Measurements from ENCODE around the gene LSMEM2.
"Not testable (repeated sequence)": the region's sequence is repeated elsewhere in the genome, so short reads cannot be mapped to it uniquely, and the experiment has no call there.

The LSMEM2 gene

GRCh38 chr3:50278880-50279224 is at the start of gene LSMEM2:
Gene LSMEM2 (plus strand): TSS chr3:50279087. CDS start chr3:50279114, 27 bp downstream.
- DNase-seq (ENCODE audit: low read depth in 2 of 2): no peak

GRCh38 chr3:50229490-50229889 is 49.4 kb upstream of the LSMEM2 start:
- DNase-seq (ENCODE audit: low read depth in 2 of 2): no peak

- DNase-seq (ENCODE audit: low read depth in 2 of 2): no peak
Observed at GRCh38 chr3:50230104-50230793, 48.6 kb upstream of the LSMEM2 start.

- DNase-seq (ENCODE audit: low read depth in 2 of 2): no peak
Observed at GRCh38 chr3:50230794-50231125, 48.1 kb upstream of the LSMEM2 start.

- no peak for DNase-seq (ENCODE audit: low read depth in 2 of 2)
Observed at GRCh38 chr3:50231581-50231980, 47.3 kb upstream of the LSMEM2 start.

GRCh38 chr3:50232303-50232702 is 46.6 kb upstream of the LSMEM2 start:
- no peak for DNase-seq (ENCODE audit: low read depth in 2 of 2)

GRCh38 chr3:50233176-50233575 is 45.7 kb upstream of the LSMEM2 start:
- no peak for DNase-seq (ENCODE audit: low read depth in 2 of 2)

- DNase-seq (ENCODE audit: low read depth in 2 of 2): peak; percentile 96 to 98
Observed at GRCh38 chr3:50235716-50236483, 43.0 kb upstream of the LSMEM2 start, which contains the start of gene GNAI2. Gene GNAI2 (plus strand): TSS chr3:50236204. CDS start chr3:50236336, 132 bp downstream.

GRCh38 chr3:50236484-50237132 is 42.3 kb upstream of the LSMEM2 start:
- no peak for DNase-seq (ENCODE audit: low read depth in 2 of 2)

- no peak for DNase-seq (ENCODE audit: low read depth in 2 of 2)
Observed at GRCh38 chr3:50237133-50237651, 41.7 kb upstream of the LSMEM2 start.

GRCh38 chr3:50237754-50238548 is 40.9 kb upstream of the LSMEM2 start:
- DNase-seq (ENCODE audit: low read depth in 2 of 2): peak; percentile 75 to 84

GRCh38 chr3:50238549-50239026 is 40.3 kb upstream of the LSMEM2 start:
- DNase-seq (ENCODE audit: low read depth in 2 of 2): no peak

GRCh38 chr3:50239649-50240048 is 39.2 kb upstream of the LSMEM2 start:
- DNase-seq (ENCODE audit: low read depth in 2 of 2): no peak

GRCh38 chr3:50241163-50241562 is 37.7 kb upstream of the LSMEM2 start:
- DNase-seq (ENCODE audit: low read depth in 2 of 2): no peak

- no peak for DNase-seq (ENCODE audit: low read depth in 2 of 2)
Observed at GRCh38 chr3:50241713-50242380, 37.0 kb upstream of the LSMEM2 start.

- DNase-seq (ENCODE audit: low read depth in 2 of 2): no peak
Observed at GRCh38 chr3:50242381-50242770, 36.5 kb upstream of the LSMEM2 start.

GRCh38 chr3:50242851-50243542 is 35.9 kb upstream of the LSMEM2 start:
- peak in 1 of 2 experiments; percentile 34 for DNase-seq (ENCODE audit: low read depth in 2 of 2)

GRCh38 chr3:50243543-50243895 is 35.4 kb upstream of the LSMEM2 start:
- no peak for DNase-seq (ENCODE audit: low read depth in 2 of 2)

GRCh38 chr3:50244813-50245212 is 34.1 kb upstream of the LSMEM2 start:
- not testable (repeated sequence) for DNase-seq (ENCODE audit: low read depth in 2 of 2)

- DNase-seq (ENCODE audit: low read depth in 2 of 2): no peak
Observed at GRCh38 chr3:50245251-50245745, 33.6 kb upstream of the LSMEM2 start.

Data from stimulated activated CD4-positive, alpha-beta T cell treated with anti-CD3 and anti-CD28 coated beads, Interleukin-12 subunit alpha, Interleukin-12 subunit beta, amount 100 ng/mL, for 24 hours (primary cell).